ENCODE results near the gene DHH. TPM values are rescaled to one million over a fixed set of nuclear protein-coding genes. Genes with fewer than 3 reads are reported as not detected.

The DHH gene
- total and polyA plus RNA-seq, 9 of the 15 experiments (the other 6 are each of a cell fraction or from before 2014, with no cell fraction given) = 0.07 to 2.6 (median 0.54) TPM

DNA sequence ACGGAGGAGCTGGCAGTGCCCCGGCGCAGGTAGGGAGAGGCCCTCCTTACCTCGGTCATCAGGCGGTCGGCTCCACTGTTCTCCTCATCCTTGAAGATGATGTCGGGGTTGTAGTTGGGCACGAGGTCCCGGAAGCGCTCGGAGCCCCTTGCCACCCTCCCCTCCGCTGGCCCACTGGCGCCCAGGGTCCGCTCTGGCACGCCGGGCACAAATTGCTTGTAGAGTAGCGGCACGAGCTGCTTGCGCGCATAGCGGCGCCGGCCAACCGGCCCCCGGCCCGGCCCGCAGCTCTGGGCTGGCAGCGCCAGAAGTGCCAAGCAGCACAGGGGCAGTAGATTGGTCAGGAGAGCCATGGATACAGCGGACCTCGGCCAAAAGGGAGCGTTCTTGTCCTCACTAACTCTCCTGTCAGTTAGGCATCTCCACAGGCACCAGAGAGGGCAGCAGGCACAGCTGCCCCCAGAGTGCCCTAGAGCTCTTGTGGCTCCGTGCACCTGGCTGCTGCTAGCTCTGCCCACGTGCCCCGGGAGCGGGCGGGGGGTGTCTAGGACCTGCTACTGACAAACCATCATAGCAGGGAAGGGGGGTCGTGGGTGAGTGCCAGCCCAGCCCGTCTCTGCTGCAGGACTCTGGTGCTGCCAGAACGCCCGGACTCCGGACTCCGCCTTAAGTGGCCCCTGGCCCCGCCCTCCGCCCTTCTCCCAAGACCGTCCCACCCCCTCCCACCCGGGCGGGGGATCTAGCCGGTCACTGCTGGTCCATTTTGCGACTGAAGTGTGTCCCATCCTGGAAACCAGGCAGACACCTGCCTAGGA, at the start of gene DHH (continued):
- TF ChIP-seq, protein P1, sequence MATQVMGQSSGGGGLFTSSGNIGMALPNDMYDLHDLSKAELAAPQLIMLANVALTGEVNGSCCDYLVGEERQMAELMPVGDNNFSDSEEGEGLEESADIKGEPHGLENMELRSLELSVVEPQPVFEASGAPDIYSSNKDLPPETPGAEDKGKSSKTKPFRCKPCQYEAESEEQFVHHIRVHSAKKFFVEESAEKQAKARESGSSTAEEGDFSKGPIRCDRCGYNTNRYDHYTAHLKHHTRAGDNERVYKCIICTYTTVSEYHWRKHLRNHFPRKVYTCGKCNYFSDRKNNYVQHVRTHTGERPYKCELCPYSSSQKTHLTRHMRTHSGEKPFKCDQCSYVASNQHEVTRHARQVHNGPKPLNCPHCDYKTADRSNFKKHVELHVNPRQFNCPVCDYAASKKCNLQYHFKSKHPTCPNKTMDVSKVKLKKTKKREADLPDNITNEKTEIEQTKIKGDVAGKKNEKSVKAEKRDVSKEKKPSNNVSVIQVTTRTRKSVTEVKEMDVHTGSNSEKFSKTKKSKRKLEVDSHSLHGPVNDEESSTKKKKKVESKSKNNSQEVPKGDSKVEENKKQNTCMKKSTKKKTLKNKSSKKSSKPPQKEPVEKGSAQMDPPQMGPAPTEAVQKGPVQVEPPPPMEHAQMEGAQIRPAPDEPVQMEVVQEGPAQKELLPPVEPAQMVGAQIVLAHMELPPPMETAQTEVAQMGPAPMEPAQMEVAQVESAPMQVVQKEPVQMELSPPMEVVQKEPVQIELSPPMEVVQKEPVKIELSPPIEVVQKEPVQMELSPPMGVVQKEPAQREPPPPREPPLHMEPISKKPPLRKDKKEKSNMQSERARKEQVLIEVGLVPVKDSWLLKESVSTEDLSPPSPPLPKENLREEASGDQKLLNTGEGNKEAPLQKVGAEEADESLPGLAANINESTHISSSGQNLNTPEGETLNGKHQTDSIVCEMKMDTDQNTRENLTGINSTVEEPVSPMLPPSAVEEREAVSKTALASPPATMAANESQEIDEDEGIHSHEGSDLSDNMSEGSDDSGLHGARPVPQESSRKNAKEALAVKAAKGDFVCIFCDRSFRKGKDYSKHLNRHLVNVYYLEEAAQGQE (IDR thresholded peaks at IDR 0.05; ENCODE audit: borderline replicate concordance) = peak; percentile 62
- TF ChIP-seq, protein P1 (CRISPR knock-in tag; IDR thresholded peaks at IDR 0.05; ENCODE audit: low read depth) = no peak
- TF ChIP-seq KHSRP (IDR thresholded peaks at IDR 0.05) (no peak), POLR2G (IDR thresholded peaks at IDR 0.05; ENCODE audit: low read depth, low read length) (peak; percentile 78), CHD1 (IDR thresholded peaks at IDR 0.05; ENCODE audit: low read length) (peak; percentile 47), RBFOX2 (IDR thresholded peaks at IDR 0.05; ENCODE audit: low read depth, low read length) (peak; percentile 39), ZNF644 (tag; IDR thresholded peaks at IDR 0.05; ENCODE audit: low read depth) (no peak)
- TF ChIP-seq, protein P2, sequence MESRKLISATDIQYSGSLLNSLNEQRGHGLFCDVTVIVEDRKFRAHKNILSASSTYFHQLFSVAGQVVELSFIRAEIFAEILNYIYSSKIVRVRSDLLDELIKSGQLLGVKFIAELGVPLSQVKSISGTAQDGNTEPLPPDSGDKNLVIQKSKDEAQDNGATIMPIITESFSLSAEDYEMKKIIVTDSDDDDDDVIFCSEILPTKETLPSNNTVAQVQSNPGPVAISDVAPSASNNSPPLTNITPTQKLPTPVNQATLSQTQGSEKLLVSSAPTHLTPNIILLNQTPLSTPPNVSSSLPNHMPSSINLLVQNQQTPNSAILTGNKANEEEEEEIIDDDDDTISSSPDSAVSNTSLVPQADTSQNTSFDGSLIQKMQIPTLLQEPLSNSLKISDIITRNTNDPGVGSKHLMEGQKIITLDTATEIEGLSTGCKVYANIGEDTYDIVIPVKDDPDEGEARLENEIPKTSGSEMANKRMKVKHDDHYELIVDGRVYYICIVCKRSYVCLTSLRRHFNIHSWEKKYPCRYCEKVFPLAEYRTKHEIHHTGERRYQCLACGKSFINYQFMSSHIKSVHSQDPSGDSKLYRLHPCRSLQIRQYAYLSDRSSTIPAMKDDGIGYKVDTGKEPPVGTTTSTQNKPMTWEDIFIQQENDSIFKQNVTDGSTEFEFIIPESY (CRISPR knock-in tag; IDR thresholded peaks at IDR 0.05) = peak; percentile 47; the same call in 1 of the 2 replicates
- TF ChIP-seq, protein P3, sequence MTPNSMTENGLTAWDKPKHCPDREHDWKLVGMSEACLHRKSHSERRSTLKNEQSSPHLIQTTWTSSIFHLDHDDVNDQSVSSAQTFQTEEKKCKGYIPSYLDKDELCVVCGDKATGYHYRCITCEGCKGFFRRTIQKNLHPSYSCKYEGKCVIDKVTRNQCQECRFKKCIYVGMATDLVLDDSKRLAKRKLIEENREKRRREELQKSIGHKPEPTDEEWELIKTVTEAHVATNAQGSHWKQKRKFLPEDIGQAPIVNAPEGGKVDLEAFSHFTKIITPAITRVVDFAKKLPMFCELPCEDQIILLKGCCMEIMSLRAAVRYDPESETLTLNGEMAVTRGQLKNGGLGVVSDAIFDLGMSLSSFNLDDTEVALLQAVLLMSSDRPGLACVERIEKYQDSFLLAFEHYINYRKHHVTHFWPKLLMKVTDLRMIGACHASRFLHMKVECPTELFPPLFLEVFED (CRISPR knock-in tag; conservative IDR thresholded peaks at IDR 0.05) = no peak
